ENCODE measurements around the gene CDH11.

CDH11 gene

GRCh38 chr16:64997751-64998150 is 124.1 kb downstream of the CDH11 start:
- no peak for TF ChIP-seq CTCF (IDR thresholded peaks at IDR 0.05; ENCODE audit: low read depth, low read length)
- no peak for DNase-seq (ENCODE audit: extremely low read depth, low read depth)

DNA sequence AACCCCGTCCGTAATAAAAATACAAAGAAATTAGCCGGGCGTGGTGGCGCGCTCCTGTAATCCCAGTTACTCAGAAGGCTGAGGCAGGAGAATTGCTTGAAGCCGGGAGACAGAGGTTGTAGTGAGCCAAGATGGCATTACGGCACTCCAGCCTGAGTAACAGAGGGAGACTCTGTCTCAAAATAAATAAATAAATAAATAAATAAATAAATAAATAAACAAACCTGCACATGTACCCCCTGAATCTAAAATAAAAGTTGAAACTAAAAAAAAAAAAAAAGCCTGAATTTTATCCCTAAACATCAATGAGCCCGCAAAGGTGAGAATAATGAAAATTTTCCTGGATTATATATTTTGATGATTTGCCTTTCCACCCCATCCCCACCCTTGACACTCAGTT is 124.7 kb downstream of the CDH11 start:
- TF ChIP-seq CTCF (IDR thresholded peaks at IDR 0.05; ENCODE audit: low read depth, low read length) = no peak
- no peak for DNase-seq (ENCODE audit: extremely low read depth, low read depth)

DNA sequence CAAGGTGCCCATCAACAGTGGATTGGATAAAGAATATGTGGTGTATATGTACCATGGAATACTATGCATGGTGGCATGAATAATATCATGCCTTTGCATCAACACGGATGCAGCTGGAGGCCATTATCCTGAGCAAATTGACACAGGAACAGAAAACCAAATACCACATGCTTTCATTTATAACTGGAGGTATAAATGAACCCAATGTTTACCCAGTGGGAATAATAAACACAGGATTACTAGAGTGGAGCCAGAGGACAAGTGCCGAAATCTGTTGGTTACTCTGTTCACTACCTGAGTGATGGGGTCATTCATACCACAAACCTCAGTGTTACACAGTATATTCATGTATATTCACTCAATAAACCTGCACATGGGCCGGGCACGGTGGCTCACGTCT is 125.2 kb downstream of the CDH11 start:
- DNase-seq (ENCODE audit: extremely low read depth, low read depth) = no peak
- TF ChIP-seq CTCF (IDR thresholded peaks at IDR 0.05; ENCODE audit: low read depth, low read length) = no peak

- TF ChIP-seq CTCF (IDR thresholded peaks at IDR 0.05; ENCODE audit: low read depth, low read length) = no peak
- no peak for DNase-seq (ENCODE audit: extremely low read depth, low read depth)
Measured at GRCh38 chr16:64993464-64993863, 128.4 kb downstream of the CDH11 start.

DNA sequence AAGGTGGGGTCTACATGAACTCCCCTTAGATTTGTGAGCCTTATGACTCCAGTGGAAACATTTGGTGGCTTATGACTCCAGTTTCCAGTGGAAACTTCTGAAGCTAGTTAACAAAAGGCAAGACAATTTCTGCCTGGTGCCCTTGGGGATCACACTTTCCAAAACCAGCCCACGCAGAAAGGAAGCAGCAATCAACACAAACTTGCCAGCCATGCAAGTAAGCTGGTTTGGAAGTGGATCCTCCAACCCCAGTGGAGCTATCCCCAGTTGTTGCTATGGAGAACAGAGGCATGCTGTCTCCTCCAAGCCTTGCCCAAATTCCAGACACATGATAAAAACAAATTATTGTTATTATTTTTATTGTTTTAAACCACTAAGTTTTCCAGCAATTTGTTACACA is 130.9 kb downstream of the CDH11 start:
- no peak for DNase-seq (ENCODE audit: extremely low read depth, low read depth)
- no peak for TF ChIP-seq CTCF (IDR thresholded peaks at IDR 0.05; ENCODE audit: low read depth, low read length)

GRCh38 chr16:64990101-64990500 is 131.8 kb downstream of the CDH11 start:
- no peak for DNase-seq (ENCODE audit: extremely low read depth, low read depth)
- no peak for TF ChIP-seq CTCF (IDR thresholded peaks at IDR 0.05; ENCODE audit: low read depth, low read length)

GRCh38 chr16:64989050-64989449 is 132.8 kb downstream of the CDH11 start:
- TF ChIP-seq CTCF (IDR thresholded peaks at IDR 0.05; ENCODE audit: low read depth, low read length) = no peak
- DNase-seq (ENCODE audit: extremely low read depth, low read depth) = no peak

All from AG09319 (cell line).